IPS DF 6.9 (cell line): ENCODE measurements around the gene MRPL37.
"Not testable (repeated sequence)": the region's sequence is repeated elsewhere in the genome, so short reads cannot be mapped to it uniquely, and the experiment has no call there.

Experiments used
- DNase-seq: peaks from one replicate; pipeline ENCODE4 v3.0.0-alpha.2; 2013; ENCODE audit warnings: low read depth, low spot score
- H3K27ac ChIP-seq: one replicate; pipeline ENCODE4 v1.5.1; 2013; ENCODE audit warnings: low read length, control low read depth
- H3K27me3 ChIP-seq: 2 replicates; pipeline ENCODE4 v1.6.1; 2013; ENCODE audit warnings: mild to moderate bottlenecking, low read length; ENCODE audit not compliant: control insufficient read depth, insufficient read depth
- H3K36me3 ChIP-seq: 2 replicates; pipeline ENCODE4 v1.6.1; 2013; ENCODE audit warnings: low read length; ENCODE audit not compliant: control insufficient read depth, insufficient read depth
- H3K4me1 ChIP-seq: 2 replicates; pipeline ENCODE4 v1.6.1; 2013; ENCODE audit warnings: low read length; ENCODE audit not compliant: control insufficient read depth, insufficient read depth
- H3K4me3 ChIP-seq: 2 replicates; pipeline ENCODE4 v1.5.1; 2013; ENCODE audit warnings: mild to moderate bottlenecking, low read length
- H3K9me3 ChIP-seq: 2 replicates; pipeline ENCODE4 v1.6.1; 2013; ENCODE audit warnings: low read length, inconsistent platforms; ENCODE audit not compliant: control insufficient read depth, insufficient read depth
- WGBS: extraction: QIAGEN DNeasy Blood & Tissue Kit; methylation state at CpG from one replicate; pipeline ENCODE4 v1.1.7; 2013; ENCODE audit warnings: mixed read lengths, missing lambda C conversion rate; ENCODE audit not compliant: insufficient read length, insufficient coverage; 5-methylcytosine and 5-hydroxymethylcytosine counted together

The MRPL37 gene

DNA sequence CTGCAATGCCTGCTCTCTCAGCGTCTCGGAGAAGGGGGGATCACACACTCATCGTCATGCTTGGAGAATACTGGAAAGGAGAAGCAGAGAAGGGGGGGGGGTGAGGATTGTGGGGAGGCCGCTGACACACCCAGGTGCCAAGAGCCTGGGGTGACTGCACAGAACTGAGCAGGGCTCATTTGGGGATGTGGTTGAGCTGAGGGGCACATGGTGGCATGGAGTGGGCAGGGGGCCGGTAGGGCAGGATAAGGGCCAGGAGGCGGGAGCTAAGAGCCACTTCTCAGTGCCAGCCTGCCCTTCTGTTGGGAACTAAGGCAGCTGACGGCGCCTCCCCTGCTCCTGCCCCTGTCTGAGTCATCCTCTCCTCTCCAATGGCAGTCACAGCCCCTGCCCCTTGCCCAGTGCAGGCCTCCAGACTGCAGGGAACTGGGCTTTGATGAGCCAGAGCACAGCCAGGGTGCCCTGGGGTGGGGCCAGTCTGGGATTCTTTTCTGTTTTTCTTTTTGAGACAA is 27.2 kb downstream of the MRPL37 start:
- H3K4me3 ChIP-seq: no peak overlapping the region
- H3K27ac ChIP-seq: no peak overlapping the region
- H3K36me3 ChIP-seq: 0 out of 2 replicates have a peak, but pooled peaks cover 3% of the 10 kb centered on the region
- no peak for DNase-seq
- no peaks in the 10 kb centered on the region for H3K9me3 ChIP-seq
- no peaks in the 10 kb centered on the region for H3K27me3 ChIP-seq
- peaks cover 1% of the 10 kb centered on the region for H3K4me1 ChIP-seq
- no CpG with 5 or more reads among the region's 8 CpGs for WGBS

DNA sequence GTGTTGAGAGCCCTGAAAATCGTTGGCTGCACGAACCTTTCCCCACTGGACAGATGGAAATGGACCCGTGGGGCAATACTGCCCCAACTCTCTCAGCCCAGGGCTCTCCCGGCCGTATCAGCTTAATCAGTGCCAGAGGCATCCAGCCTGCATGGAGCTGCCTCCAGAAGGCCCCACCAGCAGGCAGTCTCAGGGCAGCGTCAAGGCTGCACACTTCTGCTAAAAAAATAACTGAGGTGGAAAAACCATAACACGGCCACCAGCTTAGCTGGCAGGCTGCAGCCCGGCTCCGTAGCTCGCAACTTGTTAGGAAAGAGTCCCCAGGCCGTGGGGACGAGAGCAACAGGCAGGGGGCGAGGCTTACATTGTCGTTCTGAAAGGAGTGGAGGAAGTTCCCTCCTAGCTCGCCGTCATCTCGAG is 27.9 kb downstream of the MRPL37 start:
- H3K9me3 ChIP-seq: no peaks in the 10 kb centered on the region
- DNase-seq: no peak
- H3K4me1 ChIP-seq: peaks cover 1% of the 10 kb centered on the region
- H3K36me3 ChIP-seq: 0 out of 2 replicates have a peak, but pooled peaks cover 3% of the 10 kb centered on the region
- WGBS: no CpG with 5 or more reads among the region's 17 CpGs
- H3K4me3 ChIP-seq: no peak overlapping the region
- H3K27ac ChIP-seq: no peak overlapping the region
- no peaks in the 10 kb centered on the region for H3K27me3 ChIP-seq

DNA sequence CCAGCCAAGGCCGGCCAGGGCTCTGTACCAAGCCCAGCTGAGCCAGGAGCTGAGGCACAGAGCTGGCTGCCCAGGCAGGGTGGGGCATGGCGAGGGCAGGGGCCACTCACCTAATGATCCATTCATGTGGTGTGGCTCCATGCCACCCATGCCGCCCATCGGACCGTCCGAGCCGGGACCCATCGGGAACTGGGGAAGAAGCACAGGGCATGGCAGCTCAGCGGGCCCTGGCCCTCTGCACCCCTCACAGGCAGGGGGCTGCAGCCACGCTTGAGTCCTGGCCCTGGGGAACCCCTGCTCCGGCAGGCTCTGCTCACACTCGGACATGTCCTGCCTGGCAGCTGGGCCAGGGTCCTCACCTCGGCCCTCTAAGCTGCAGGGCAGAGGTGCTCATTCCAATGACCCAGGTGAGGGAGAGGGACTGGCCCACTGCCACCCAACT is 28.7 kb downstream of the MRPL37 start:
- Histone ChIP-seq H3K36me3 (0 out of 2 replicates have a peak, but pooled peaks cover 3% of the 10 kb centered on the region), H3K4me1 (peaks cover 1% of the 10 kb centered on the region), H3K9me3 (no peaks in the 10 kb centered on the region), H3K27ac (no peak overlapping the region), H3K27me3 (no peaks in the 10 kb centered on the region), H3K4me3 (no peak overlapping the region)
- no peak for DNase-seq
- WGBS: no CpG with 5 or more reads among the region's 13 CpGs

DNA sequence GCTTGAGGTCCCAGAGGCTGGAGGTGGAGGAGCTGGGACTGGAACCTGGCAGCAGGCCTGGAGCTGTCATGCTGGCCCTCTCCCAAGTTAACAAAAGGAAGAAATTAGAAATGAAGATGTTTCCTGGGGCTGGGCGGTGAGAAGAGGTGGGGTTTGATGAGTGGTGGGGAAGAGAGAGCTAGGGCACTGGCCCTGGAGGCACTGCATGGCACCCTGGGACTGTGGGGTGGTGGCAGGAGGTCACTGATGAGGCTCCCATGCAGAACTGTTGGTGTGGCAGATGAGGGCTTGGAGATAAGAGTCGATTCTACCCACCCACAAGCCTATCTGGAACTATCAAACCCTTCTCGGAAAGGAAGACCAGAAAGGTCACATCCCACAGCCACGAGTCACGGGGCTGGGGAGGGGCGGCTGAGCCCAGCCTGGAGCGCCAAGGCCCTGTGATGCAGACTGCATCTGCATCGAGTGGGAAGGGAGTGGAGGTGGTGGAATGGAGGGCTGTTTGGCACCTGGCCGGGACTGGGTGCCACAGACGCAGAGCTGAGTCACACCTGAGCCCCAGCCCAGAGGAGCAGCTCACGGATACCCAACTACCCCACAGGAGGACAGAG is 29.4 kb downstream of the MRPL37 start:
- Histone ChIP-seq H3K9me3 (no peaks in the 10 kb centered on the region), H3K4me1 (peaks cover 1% of the 10 kb centered on the region), H3K4me3 (no peak overlapping the region), H3K36me3 (0 out of 2 replicates have a peak, but pooled peaks cover 3% of the 10 kb centered on the region), H3K27me3 (no peaks in the 10 kb centered on the region), H3K27ac (no peak overlapping the region)
- 100% methylated on average over 1 of the region's 11 CpGs for WGBS
- DNase-seq: no peak

DNA sequence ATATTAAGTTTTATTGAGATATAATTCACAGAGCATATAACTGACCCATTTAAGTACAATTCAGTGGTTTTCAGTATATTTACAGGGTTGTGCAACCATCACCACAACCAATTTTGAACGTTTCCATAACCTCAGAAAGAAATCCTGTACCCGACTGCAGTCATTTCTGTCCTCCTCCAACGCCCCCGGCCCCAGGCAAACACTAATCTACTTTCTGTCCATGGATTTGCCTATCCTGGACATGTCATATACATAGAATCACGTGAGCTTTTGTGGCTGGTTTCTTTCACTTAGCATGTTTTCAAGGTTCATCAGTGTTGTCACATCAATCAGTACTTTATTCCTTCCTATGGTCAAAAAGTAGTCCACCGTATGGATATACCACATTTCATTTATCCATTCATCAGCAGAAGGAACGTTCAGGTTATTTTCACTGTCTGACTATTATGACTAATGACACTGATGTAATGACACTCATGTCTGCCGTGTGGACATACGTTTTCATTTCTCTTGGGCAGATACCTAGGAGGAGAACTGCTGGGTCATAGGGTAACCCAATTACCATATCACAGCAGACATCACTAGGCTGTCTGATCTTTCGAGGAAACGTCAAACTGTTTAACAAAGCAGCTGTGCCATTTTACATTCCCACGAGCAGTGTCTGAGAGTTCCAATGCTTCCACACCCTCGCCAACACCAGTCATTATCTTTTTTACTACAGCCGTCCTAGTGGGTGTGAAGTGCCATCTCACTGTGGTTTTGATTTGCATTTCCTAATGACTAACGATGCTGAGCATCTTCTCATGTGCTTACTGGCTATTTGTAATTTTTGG is 30.8 kb downstream of the MRPL37 start:
- no peaks in the 10 kb centered on the region for H3K27me3 ChIP-seq
- no peak overlapping the region for H3K4me3 ChIP-seq
- peaks cover 1% of the 10 kb centered on the region for H3K4me1 ChIP-seq
- H3K27ac ChIP-seq: no peak overlapping the region
- no peak for DNase-seq
- no peaks in the 10 kb centered on the region for H3K9me3 ChIP-seq
- no CpG with 5 or more reads among the region's 15 CpGs for WGBS
- H3K36me3 ChIP-seq: 0 out of 2 replicates have a peak, but pooled peaks cover 3% of the 10 kb centered on the region

DNA sequence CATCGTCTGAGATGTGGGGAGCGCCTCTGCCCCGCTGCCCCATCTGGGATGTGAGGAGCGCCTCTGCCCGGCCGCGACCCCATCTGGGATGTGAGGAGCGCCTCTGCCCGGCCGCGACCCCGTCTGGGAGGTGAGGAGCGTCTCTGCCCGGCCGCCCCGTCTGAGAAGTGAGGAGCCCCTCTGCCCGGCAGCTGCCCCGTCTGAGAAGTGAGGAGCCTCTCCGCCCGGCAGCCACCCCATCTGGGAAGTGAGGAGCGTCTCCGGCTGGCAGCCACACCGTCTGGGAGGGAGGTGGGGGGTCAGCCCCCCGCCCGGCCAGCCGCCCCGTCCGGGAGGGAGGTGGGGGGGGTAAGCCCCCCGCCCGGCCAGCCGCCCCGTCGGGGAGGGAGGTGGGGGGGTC is 33.2 kb downstream of the MRPL37 start:
- H3K27me3 ChIP-seq, H3K27ac ChIP-seq, H3K36me3 ChIP-seq, H3K4me1 ChIP-seq, H3K9me3 ChIP-seq, DNase-seq, H3K4me3 ChIP-seq: not testable (repeated sequence)
- no CpG with 5 or more reads among the region's 33 CpGs for WGBS

DNA sequence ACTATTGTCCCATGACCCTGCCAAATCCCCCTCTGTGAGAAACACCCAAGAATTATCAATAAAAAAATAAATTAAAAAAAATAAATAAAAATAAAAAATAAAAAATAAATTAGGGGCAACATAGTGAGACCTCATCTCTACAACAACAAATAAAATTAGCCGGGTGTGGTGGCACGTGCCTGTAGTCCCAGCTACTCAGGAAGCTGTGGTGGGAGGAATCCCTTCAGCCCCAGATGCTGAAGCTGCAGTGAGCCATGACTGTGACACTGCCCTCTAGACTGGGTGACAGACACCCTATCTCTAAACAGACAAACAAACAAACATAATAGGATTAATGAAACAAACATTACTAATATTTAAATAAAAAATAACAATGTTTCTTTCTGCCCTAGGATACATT is 34.3 kb downstream of the MRPL37 start:
- no peak overlapping the region for H3K4me3 ChIP-seq
- no peaks in the 10 kb centered on the region for H3K27me3 ChIP-seq
- DNase-seq: no peak
- no peaks in the 10 kb centered on the region for H3K4me1 ChIP-seq
- H3K27ac ChIP-seq: no peak overlapping the region
- peaks cover 8% of the 10 kb centered on the region for H3K36me3 ChIP-seq
- H3K9me3 ChIP-seq: no peaks in the 10 kb centered on the region
- no CpG with 5 or more reads among the region's 2 CpGs for WGBS

DNA sequence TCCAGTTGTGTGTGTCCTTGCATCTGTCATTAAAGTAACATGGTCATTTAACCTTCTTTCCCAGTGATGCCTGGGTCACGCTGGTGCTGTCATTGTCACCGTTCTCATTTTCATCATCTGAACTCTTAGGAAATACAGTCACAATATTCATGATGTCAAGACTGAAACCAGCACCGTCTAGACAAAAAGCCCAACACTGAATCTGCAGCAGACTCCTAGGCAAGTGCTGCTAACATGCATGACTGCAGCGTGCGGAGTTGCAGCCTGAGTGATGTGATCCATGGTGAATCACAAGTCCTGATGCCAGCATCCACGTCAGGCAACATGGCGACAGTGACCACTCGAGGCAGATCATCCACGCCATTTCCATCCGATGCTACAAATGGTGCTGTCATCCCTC is 37.6 kb downstream of the MRPL37 start:
- H3K9me3 ChIP-seq: no peaks in the 10 kb centered on the region
- H3K27ac ChIP-seq: no peak overlapping the region
- no peak for DNase-seq
- no CpG with 5 or more reads among the region's 10 CpGs for WGBS
- no peak overlapping the region for H3K4me3 ChIP-seq
- peaks cover 13% of the 10 kb centered on the region for H3K36me3 ChIP-seq
- no peaks in the 10 kb centered on the region for H3K27me3 ChIP-seq
- H3K4me1 ChIP-seq: no peaks in the 10 kb centered on the region

DNA sequence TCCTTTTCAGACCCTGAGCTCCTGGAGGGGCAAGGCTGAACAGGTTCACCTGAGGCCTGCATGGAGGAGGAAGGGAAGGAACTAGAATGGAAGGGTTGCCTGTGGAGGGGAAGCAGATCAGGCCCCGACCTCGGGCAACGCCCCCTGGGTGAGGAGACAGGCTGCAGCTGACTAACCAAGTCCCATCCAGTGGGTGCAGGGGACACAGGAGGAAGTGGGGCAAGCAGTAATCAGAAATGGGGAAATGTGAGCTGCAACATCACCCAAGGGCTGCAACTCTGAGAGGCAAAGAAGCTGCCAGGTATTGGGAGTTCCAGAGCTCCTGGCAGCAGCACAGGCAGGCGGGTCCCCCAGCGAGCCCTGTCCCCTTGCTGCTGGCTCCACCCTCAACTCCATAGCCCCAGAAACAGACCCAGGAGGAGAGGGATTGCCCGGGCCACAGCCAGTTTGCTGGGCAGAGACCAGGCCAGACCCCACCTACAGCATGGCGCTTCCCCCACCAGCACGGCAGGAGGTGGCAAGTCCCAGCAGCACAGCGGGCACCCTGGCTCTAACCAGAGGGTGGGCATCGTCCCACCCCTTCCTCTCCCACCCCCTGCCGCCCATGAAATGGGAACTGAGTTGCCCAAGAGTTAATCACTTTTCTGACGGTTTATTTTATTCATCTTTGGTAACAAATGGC is 38.5 kb downstream of the MRPL37 start:
- Histone ChIP-seq H3K36me3 (peaks cover 13% of the 10 kb centered on the region), H3K4me3 (no peak overlapping the region), H3K4me1 (no peaks in the 10 kb centered on the region), H3K27me3 (no peaks in the 10 kb centered on the region), H3K9me3 (no peaks in the 10 kb centered on the region), H3K27ac (no peak overlapping the region)
- WGBS: no CpG with 5 or more reads among the region's 12 CpGs
- DNase-seq: no peak

DNA sequence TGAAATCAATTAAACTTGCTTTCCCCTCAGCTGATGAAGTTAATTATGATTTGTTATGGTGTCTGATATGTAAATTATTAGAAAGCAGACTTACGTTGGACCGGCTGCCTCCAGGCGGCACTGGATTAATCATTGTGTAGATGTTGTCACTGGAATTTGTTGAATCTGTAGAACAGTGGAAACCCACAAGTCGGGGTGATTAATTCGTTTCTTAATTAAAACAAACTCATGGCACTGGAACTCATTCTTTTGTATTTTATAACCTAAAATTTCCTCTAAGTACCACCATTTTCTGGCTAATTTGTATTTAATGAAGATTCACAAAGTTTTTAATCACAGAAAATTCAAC is 39.0 kb downstream of the MRPL37 start:
- peaks cover 15% of the 10 kb centered on the region for H3K36me3 ChIP-seq
- no peaks in the 10 kb centered on the region for H3K4me1 ChIP-seq
- no peaks in the 10 kb centered on the region for H3K27me3 ChIP-seq
- H3K4me3 ChIP-seq: no peak overlapping the region
- no peaks in the 10 kb centered on the region for H3K9me3 ChIP-seq
- H3K27ac ChIP-seq: no peak overlapping the region
- no CpG with 5 or more reads among the region's 5 CpGs for WGBS
- no peak for DNase-seq
